LNCaP clone FGC (cell line): ENCODE measurements around the gene SLC29A1.

ENCODE experiments used
- DNase-seq: peaks from one replicate; pipeline ENCODE4 v3.0.0-alpha.2; 2011; ENCODE audit warnings: low read depth
- H3K4me3 ChIP-seq: 2 replicates; pipeline ENCODE4 v1.5.1; 2011; ENCODE audit warnings: mild to moderate bottlenecking, low read depth, low read length, control low read depth
- CTCF ChIP-seq: IDR thresholded peaks from 2 replicates; pipeline ENCODE4 v1.5.1; 2012; ENCODE audit warnings: mild to moderate bottlenecking; ENCODE audit not compliant: control insufficient read depth, insufficient read depth; ENCODE audit errors: extremely low read depth

The SLC29A1 gene

GRCh38 chr6:44258921-44259320, 35.5 kb downstream of the SLC29A1 start:
- H3K4me3 ChIP-seq, result no peak overlapping the region
- DNase-seq, result no peak
- no peak for TF ChIP-seq CTCF

GRCh38 chr6:44260011-44260410, 36.6 kb downstream of the SLC29A1 start:
- no peak for DNase-seq
- TF ChIP-seq CTCF, result no peak
- H3K4me3 ChIP-seq, result no peak overlapping the region

DNA sequence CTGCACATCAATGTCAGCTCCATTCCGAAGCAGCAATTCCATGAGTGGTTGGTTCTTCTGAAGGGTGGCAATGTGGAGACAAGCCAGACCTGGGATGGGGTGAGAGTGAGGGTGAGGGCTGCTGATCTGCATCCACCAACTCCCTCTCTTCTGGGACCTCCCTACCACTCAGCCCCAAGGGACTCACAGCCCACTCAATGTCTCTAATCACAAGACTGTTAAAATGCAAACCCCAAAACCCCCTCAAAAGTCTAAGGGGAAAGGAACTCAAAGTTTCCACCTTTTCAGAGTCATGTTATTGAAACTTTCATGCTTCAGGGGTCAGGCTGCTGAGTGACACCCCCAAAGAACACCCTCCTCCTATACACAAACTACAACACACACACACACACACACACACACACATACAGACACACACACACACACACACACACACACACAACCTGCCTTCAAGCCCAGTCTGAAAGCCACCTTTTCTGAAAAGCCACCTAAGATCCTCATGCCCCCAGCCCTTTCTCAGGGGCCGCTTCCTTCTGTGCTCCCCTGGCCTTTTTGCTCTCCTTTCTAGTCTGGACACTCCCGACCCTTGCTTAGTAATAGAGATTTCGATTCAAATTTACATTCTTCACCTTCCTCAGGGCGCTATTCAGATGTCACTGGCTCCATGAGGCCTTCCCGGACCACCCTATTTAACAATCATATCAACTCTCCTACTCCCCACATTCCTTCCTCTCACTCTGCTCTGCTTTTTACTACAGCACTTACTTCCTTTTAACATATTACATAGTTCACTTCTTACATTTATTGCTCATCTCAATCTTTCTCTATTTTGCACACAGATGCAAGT, 37.3 kb downstream of the SLC29A1 start:
- no peak for DNase-seq
- TF ChIP-seq CTCF, result no peak
- H3K4me3 ChIP-seq, result no peak overlapping the region

- no peak for DNase-seq
- no peak overlapping the region for H3K4me3 ChIP-seq
- TF ChIP-seq CTCF, result no peak
These were observed 38.2 kb downstream of the SLC29A1 start for GRCh38 chr6:44261581-44261980.

- no peak for TF ChIP-seq CTCF
- no peak for DNase-seq
- no peak overlapping the region for H3K4me3 ChIP-seq
These were observed 39.3 kb downstream of the SLC29A1 start for GRCh38 chr6:44262467-44263353.

DNA sequence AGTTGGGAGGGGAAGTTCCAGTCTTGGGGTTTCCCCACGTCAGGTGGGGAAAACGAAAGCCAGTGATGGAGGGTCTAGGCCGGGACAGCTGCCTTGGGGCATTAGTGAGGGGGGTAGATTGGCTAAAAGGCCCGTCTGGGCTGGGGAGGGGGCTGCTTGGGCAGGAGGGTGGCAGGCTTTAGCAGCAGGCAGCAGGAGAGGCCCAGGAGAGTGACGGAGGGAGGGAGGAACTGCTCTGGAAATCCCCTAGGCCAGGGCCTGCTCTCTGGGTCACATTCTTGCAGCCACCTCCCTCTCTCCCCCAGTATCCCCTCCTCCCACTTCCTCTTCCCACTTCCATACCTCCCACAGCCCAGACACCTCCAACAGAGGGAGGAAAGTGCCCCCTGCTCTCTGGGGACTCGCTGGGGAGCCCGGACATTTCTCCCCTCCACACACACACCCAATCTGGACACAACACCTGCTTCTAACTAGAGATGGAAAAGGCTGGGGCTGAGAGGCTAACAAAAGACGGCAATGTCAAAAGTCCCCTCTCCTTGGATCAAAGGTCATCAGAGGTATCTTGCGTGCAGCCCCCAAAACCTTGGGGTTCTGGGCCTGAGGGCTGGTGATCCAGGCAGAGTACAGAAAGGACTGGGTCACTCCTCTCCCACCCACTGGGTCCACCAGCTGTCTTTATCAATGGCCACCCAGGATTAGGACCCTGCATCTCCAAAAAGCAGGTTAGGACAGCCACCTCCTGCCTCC, 40.1 kb downstream of the SLC29A1 start:
- no peak for TF ChIP-seq CTCF
- no peak overlapping the region; the same call in 1 of the 2 replicates for H3K4me3 ChIP-seq
- DNase-seq, result no peak
